ENCODE data around the gene SMAD1. TPM values are rescaled to one million over a fixed set of nuclear protein-coding genes. Genes with fewer than 3 reads are reported as not detected.

SMAD1 gene
- total RNA-seq, 1 experiment from 2014 or later: 23.0 TPM

GRCh38 chr4:145521282-145521681, 39.6 kb downstream of the SMAD1 start:
- peaks cover 54% of the 10 kb centered on the region for H3K79me2 ChIP-seq (ENCODE audit: insufficient read depth, low read length)
- H2AFZ ChIP-seq (ENCODE audit: low read depth, low read length, poor library complexity, severe bottlenecking): no peak overlapping the region
- ChIA-PET CTCF (no interaction called here), RAD21 (ENCODE audit: low non-redundant PET in 1 of 2, low total read pairs in 2 of 2, uncharacterized antibody in 2 of 2, unreplicated experiment in 2 of 2) (no interaction called here), POLR2A (no interaction called here)
- no peak overlapping the region for H3K27ac ChIP-seq (ENCODE audit: low read depth, low read length)
- intact Hi-C loops (cut with micrococcal nuclease): no loop called here
- no peak for ATAC-seq
- no peaks in the 10 kb centered on the region; the same call in 1 of the 2 replicates for H4K20me1 ChIP-seq (ENCODE audit: insufficient read depth)
- H3K9me2 ChIP-seq (ENCODE audit: insufficient read depth): no peaks in the 10 kb centered on the region
- H3K4me3 ChIP-seq (replicated peaks in 1 of 2; ENCODE audit: low read depth in 1 of 2, low read length in 2 of 2): no peak overlapping the region
- no peak overlapping the region for H3K9ac ChIP-seq (ENCODE audit: low read length)
- no TSS peak for BruUV-seq (replicated peaks)
- no peak overlapping the region for H3K4me2 ChIP-seq (ENCODE audit: low read length)
- H3K27me3 ChIP-seq (ENCODE audit: insufficient read depth, low read length): no peaks in the 10 kb centered on the region
- H3K9me3 ChIP-seq (ENCODE audit: control insufficient read depth in 1 of 2, insufficient read depth in 1 of 2, low read depth in 1 of 2, low read length in 2 of 2): no peaks in the 10 kb centered on the region
- TF ChIP-seq CBX3 (IDR thresholded peaks at IDR 0.05; ENCODE audit: low read depth) (no peak), RAD21 (IDR thresholded peaks at IDR 0.05; ENCODE audit: low read depth) (no peak), SIN3A (IDR thresholded peaks at IDR 0.05; ENCODE audit: low read depth) (no peak), REST (IDR thresholded peaks at IDR 0.05; ENCODE audit: low read depth) (no peak), TCF7L2 (IDR thresholded peaks at IDR 0.05; ENCODE audit: borderline replicate concordance, extremely low read depth, insufficient read depth, insufficient read length) (no peak), POLR2AphosphoS5 (IDR thresholded peaks at IDR 0.05; ENCODE audit: low read depth, low read length) (no peak), SRF (IDR thresholded peaks at IDR 0.05; ENCODE audit: low read depth) (no peak), ZNF274 (IDR thresholded peaks at IDR 0.05; ENCODE audit: low read depth, low read length) (no peak), CTCF (IDR thresholded peaks at IDR 0.05 in 2 of 3, conservative IDR thresholded peaks at IDR 0.05 in 1 of 3; ENCODE audit: borderline replicate concordance in 1 of 3, insufficient read depth in 1 of 3, low read depth in 2 of 3, low read length in 2 of 3) (no peak), EZH2 (IDR thresholded peaks at IDR 0.05) (no peak), ELF1 (IDR thresholded peaks at IDR 0.05; ENCODE audit: borderline replicate concordance, low read depth) (no peak), FOSL1 (IDR thresholded peaks at IDR 0.05; ENCODE audit: low read depth) (no peak)
- no peak for DNase-seq (ENCODE audit: low read depth, low spot score)
- no peaks in the 10 kb centered on the region for H3K36me3 ChIP-seq (ENCODE audit: control insufficient read depth in 1 of 2, insufficient read depth in 2 of 2, low read length in 2 of 2)
- H3K4me1 ChIP-seq (ENCODE audit: control insufficient read depth in 1 of 2, insufficient read depth in 2 of 2, low read length in 2 of 2): no peaks in the 10 kb centered on the region

Data from HCT116 (cell line).